ENCODE data around the gene CELA2B. TPM values are rescaled to one million over a fixed set of nuclear protein-coding genes. Genes with fewer than 3 reads are reported as not detected.
"Not testable (repeated sequence)": the region's sequence is repeated elsewhere in the genome, so short reads cannot be mapped to it uniquely, and the experiment has no call there.

The CELA2B gene
- total RNA-seq, 1 donor from 2014 or later: not detected

- no peak overlapping the region for H3K27ac Mint-ChIP-seq (ENCODE audit: unreplicated experiment)
- no peak overlapping the region for H3K4me3 Mint-ChIP-seq
- H3K36me3 Mint-ChIP-seq (ENCODE audit: low read depth): no peaks in the 10 kb centered on the region
- TF ChIP-seq CTCF (conservative IDR thresholded peaks at IDR 0.05): no peak
- H3K4me1 Mint-ChIP-seq: peaks cover 6% of the 10 kb centered on the region
- no peaks in the 10 kb centered on the region for H3K27me3 Mint-ChIP-seq (ENCODE audit: low read depth)
- DNase-seq (ENCODE audit: low read depth, low spot score): no peak
- H3K9me3 Mint-ChIP-seq: no peaks in the 10 kb centered on the region
Observed at GRCh38 chr1:15468145-15468544, 7.8 kb upstream of the CELA2B start.

- no peak for TF ChIP-seq CTCF (conservative IDR thresholded peaks at IDR 0.05)
- Mint-ChIP-seq H3K9me3 (no peaks in the 10 kb centered on the region), H3K4me3 (no peak overlapping the region), H3K4me1 (peaks cover 3% of the 10 kb centered on the region), H3K36me3 (ENCODE audit: low read depth) (no peaks in the 10 kb centered on the region), H3K27ac (ENCODE audit: unreplicated experiment) (no peak overlapping the region), H3K27me3 (ENCODE audit: low read depth) (no peaks in the 10 kb centered on the region)
- no peak for DNase-seq (ENCODE audit: low read depth, low spot score)
Observed at GRCh38 chr1:15469361-15469760, 6.5 kb upstream of the CELA2B start.

DNA sequence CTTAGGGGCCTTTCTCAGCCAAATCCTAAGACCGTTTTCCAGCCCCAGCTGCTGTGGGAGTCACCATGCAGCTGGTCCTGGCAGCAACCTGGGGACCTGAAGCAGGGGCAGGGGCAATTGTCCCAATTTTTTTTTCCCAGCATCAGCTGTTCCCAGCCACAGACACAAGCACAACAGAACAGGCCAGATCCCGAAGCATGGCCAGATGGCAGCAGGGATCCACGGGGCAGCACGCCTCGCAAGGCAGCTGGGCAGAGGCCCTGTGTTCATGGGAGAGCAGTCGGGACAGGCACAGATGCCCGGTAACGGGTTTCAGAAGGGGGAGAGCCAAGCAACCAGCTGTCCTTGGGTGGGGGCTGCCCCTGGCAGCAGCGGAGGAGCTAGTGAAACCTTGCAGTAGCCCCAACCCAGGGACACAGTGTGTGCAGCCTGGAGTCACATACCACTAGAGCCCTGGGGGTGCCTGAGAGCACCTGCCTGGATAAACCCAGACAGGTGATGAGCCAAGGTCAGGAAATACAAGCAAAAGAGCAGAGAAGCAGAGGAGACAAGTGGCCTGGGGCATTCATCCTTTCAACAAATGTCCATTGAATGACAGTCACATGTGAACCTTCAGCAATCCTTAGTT lies 6.0 kb upstream of the CELA2B start:
- not testable (repeated sequence) for H3K36me3 Mint-ChIP-seq (ENCODE audit: low read depth); H3K4me1 Mint-ChIP-seq; DNase-seq (ENCODE audit: low read depth, low spot score); H3K9me3 Mint-ChIP-seq; H3K27me3 Mint-ChIP-seq (ENCODE audit: low read depth); H3K4me3 Mint-ChIP-seq; H3K27ac Mint-ChIP-seq (ENCODE audit: unreplicated experiment)

DNA sequence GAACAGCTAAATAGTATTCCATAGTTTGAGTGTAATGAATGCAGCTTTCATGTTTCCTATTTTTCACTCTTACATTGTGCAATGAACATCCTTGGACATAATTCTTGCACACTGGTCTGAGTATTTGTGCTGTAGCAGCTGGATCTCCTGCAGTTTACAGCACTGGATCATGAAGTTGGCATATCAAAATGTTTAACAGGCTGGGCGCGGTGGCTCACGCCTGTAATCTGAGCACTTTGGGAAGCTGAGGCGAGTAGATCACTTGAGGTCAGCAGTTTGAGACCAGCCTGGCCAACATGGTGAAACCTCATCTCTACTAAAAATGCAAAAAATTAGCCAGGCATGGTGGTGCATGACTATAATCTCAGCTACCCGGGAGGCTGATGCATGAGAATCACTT lies 4.8 kb upstream of the CELA2B start:
- not testable (repeated sequence) for H3K27ac Mint-ChIP-seq (ENCODE audit: unreplicated experiment); DNase-seq (ENCODE audit: low read depth, low spot score); H3K4me1 Mint-ChIP-seq; H3K36me3 Mint-ChIP-seq (ENCODE audit: low read depth); H3K4me3 Mint-ChIP-seq; H3K27me3 Mint-ChIP-seq (ENCODE audit: low read depth); H3K9me3 Mint-ChIP-seq

DNA sequence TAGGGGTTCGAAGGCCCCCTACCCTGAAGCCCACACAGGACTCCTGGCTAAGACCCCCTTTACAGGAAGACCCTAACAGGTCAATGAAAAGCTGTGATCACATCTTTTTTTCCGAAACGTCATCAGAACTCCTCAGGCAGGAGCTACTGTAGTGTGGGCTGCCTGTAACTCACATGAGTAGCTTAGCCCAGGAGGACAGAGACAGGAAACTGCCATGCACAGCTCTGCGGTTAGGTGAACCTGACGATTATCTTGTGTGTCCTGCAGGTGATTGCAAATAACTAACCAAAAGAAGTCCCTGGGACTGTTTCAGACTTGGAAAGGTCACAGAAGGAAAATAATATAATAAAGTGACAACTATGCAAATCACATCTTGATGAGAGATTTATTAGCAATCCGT lies 4.2 kb upstream of the CELA2B start:
- H3K9me3 Mint-ChIP-seq; DNase-seq (ENCODE audit: low read depth, low spot score); H3K4me1 Mint-ChIP-seq; H3K36me3 Mint-ChIP-seq (ENCODE audit: low read depth); H3K4me3 Mint-ChIP-seq; H3K27ac Mint-ChIP-seq (ENCODE audit: unreplicated experiment); H3K27me3 Mint-ChIP-seq (ENCODE audit: low read depth): not testable (repeated sequence)

DNA sequence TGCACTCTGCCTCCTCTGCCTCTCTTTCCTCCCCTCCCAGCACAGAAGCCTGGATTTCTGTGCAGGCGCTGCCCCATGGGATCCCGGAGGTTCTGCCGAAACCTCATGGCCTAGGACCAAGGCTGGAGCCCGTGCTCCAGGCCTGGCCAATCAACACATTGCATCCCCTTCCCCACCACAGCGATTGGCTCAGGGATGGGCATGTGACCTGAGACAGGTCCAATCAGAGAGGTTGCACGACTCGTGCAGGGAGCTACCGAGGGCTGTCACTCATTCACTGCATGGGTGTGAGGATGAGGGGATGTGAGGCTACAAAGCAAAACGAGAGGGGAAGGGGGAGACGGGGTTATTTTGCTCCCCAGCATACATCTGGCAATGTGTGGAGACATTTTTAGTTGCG lies 3.3 kb upstream of the CELA2B start:
- no peaks in the 10 kb centered on the region for H3K36me3 Mint-ChIP-seq (ENCODE audit: low read depth)
- H3K27ac Mint-ChIP-seq (ENCODE audit: unreplicated experiment): no peak overlapping the region
- no peak overlapping the region for H3K4me3 Mint-ChIP-seq
- H3K9me3 Mint-ChIP-seq: no peaks in the 10 kb centered on the region
- TF ChIP-seq CTCF (conservative IDR thresholded peaks at IDR 0.05): no peak
- H3K27me3 Mint-ChIP-seq (ENCODE audit: low read depth): no peaks in the 10 kb centered on the region
- no peak for DNase-seq (ENCODE audit: low read depth, low spot score)
- H3K4me1 Mint-ChIP-seq: no peaks in the 10 kb centered on the region

- Mint-ChIP-seq H3K27ac (ENCODE audit: unreplicated experiment) (no peak overlapping the region), H3K36me3 (ENCODE audit: low read depth) (no peaks in the 10 kb centered on the region), H3K27me3 (ENCODE audit: low read depth) (no peaks in the 10 kb centered on the region), H3K4me3 (no peak overlapping the region), H3K4me1 (no peaks in the 10 kb centered on the region), H3K9me3 (no peaks in the 10 kb centered on the region)
- no peak for DNase-seq (ENCODE audit: low read depth, low spot score)
- no peak for TF ChIP-seq CTCF (conservative IDR thresholded peaks at IDR 0.05)
Observed at GRCh38 chr1:15476927-15477326, 1.0 kb downstream of the CELA2B start.
